Activated CD8-positive, alpha-beta T cell treated with anti-CD3 and anti-CD28 coated beads, Interleukin-2, amount 10 ng/mL, durations not matched to agents 7 days and 5 days (primary cell): ENCODE data around the gene SURF1. TPM values are rescaled to one million over a fixed set of nuclear protein-coding genes. Genes with fewer than 3 reads are reported as not detected.
"Not testable (repeated sequence)": the region's sequence is repeated elsewhere in the genome, so short reads cannot be mapped to it uniquely, and the experiment has no call there.

Experiments
- ATAC-seq: fragments of 150-1000 bp; cut with Tn5 transposase; one replicate; pipeline ENCODE4 v1.10.0; 2021; ENCODE audit warnings: moderate library complexity
- CTCF ChIA-PET: fragments of 350-600 bp; sonication (Branson Sonifier 250); formaldehyde crosslinking; loops from one replicate; lab custom pipeline; 2021; ENCODE audit warnings: antibody characterized with exemption; lab: Charles Lee
- POLR2A ChIA-PET: fragments of 350-600 bp; sonication (Branson Sonifier 250); formaldehyde crosslinking; loops from one replicate; lab custom pipeline; 2021; ENCODE audit warnings: antibody characterized with exemption; lab: Charles Lee
- DNase-seq: peaks from one replicate; pipeline ENCODE4 v3.0.0-alpha.2; 2020
- H3K27ac Mint-ChIP-seq: one replicate; pipeline ENCODE4 v1.8.0; 2021; ENCODE audit warnings: mild to moderate bottlenecking, mixed read lengths
- H3K27me3 Mint-ChIP-seq: one replicate; pipeline ENCODE4 v1.8.0; 2021; ENCODE audit warnings: low read depth, mixed read lengths
- H3K36me3 Mint-ChIP-seq: one replicate; pipeline ENCODE4 v1.8.0; 2021; ENCODE audit warnings: low read depth, mixed read lengths
- H3K4me1 Mint-ChIP-seq: one replicate; pipeline ENCODE4 v1.8.0; 2021; ENCODE audit warnings: low read depth, mixed read lengths
- H3K4me3 Mint-ChIP-seq: one replicate; pipeline ENCODE4 v1.8.0; 2021; ENCODE audit warnings: mild to moderate bottlenecking, mixed read lengths
- H3K9me3 Mint-ChIP-seq: one replicate; pipeline ENCODE4 v1.8.0; 2022; ENCODE audit warnings: mixed read lengths; ENCODE audit not compliant: insufficient read depth
- total RNA-seq, 2 experiments: library from RNA; stranded (reverse); gene quantifications; one replicate each; pipeline ENCODE4 v1.2.3, GENCODE V29; 2021

SURF1 gene
- total RNA-seq, 2 experiments from 2014 or later, result 37.4 to 39.1 TPM

- H3K36me3 Mint-ChIP-seq, result peaks cover 66% of the 10 kb centered on the region
- no peak for ATAC-seq
- ChIA-PET CTCF (interaction anchor here (3.9 kb wide), 1 partner anchor 29 kb away, joined by 21 read pairs; no protein-coding TSS in a partner anchor), POLR2A (interaction anchor here (0.9 kb wide), 2 partner anchors 9 to 28 kb away, joined by 4 read pairs; no protein-coding TSS in a partner anchor)
- H3K4me1 Mint-ChIP-seq, result peaks cover 55% of the 10 kb centered on the region
- H3K27me3 Mint-ChIP-seq, result no peaks in the 10 kb centered on the region
- no peak overlapping the region for H3K4me3 Mint-ChIP-seq
- no peak for DNase-seq
- no peak overlapping the region for H3K27ac Mint-ChIP-seq
- H3K9me3 Mint-ChIP-seq, result no peaks in the 10 kb centered on the region
Observed at GRCh38 chr9:133342570-133342969, 13.7 kb downstream of the SURF1 start.

DNA sequence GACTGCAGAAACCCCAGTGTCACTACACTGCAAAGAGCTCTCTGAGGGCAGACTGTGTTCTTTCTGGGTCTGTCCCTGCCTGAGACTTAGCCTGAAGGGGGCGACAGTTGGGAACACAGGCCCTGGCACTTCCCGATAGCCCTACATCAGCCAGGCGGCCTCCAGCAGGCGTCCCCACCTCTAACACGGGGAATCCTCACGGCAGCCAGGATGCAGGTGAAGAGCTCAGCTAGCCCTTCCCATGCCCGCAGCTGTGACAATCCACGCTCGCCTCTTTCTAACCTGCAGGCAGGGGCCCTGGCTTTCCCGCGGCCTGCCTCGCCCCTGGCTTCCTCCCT, 14.2 kb downstream of the SURF1 start:
- ChIA-PET CTCF (interaction anchor here (0.7 to 3.9 kb wide), 2 partner anchors 20 to 29 kb away, joined by 3 to 21 read pairs; no protein-coding TSS in a partner anchor), POLR2A (interaction anchor here (0.9 kb wide), 1 partner anchor 29 kb away, joined by 4 read pairs; no protein-coding TSS in a partner anchor)
- Mint-ChIP-seq H3K4me1 (peaks cover 53% of the 10 kb centered on the region), H3K36me3 (peaks cover 65% of the 10 kb centered on the region), H3K27ac (peak overlapping the region; percentile 78), H3K9me3 (no peaks in the 10 kb centered on the region), H3K4me3 (no peak overlapping the region), H3K27me3 (no peaks in the 10 kb centered on the region)
- ATAC-seq (no peak), DNase-seq (no peak)

DNA sequence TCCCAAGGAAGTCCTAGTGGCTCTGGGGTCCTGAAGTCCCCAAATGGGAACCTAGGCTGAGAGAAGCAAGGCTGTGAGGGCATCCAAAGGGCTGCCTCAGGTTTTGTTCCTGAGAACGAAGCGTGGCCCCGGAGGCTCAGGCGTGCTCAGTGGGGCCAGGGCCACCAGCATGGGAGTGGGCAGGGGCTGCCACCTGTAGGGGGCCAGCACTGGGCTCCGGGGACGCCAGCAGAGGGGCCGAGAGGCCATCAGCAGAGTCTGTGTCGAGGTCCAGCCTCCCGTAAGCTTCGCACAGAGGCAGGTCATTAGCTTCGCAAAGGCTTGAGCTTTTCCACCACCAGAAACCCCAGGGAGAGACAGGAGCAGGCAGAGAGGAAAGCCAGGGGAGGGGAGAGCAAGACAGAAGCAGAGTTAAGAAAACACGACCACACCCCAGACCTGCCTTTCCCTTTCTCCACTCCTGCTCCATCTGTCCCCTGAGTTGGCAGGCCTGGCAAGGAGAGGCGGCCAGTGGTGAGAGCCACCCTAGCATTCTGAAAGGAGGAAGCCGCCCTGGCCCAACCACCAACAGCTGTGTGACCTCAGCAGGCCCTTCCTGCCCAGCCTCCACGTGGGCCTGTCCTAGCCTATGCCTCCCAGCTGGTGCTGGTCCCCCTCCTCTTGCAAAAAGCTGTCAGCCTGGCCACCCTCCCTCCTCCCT, 14.8 kb downstream of the SURF1 start:
- ATAC-seq (no peak), DNase-seq (no peak)
- no peaks in the 10 kb centered on the region for H3K9me3 Mint-ChIP-seq
- H3K27ac Mint-ChIP-seq, result peak overlapping the region; percentile 78
- H3K4me1 Mint-ChIP-seq, result peaks cover 53% of the 10 kb centered on the region
- H3K36me3 Mint-ChIP-seq, result peaks cover 61% of the 10 kb centered on the region
- no peak overlapping the region for H3K4me3 Mint-ChIP-seq
- POLR2A ChIA-PET, result interaction anchor here (0.9 kb wide), 1 partner anchor 29 kb away, joined by 4 read pairs; no protein-coding TSS in a partner anchor
- CTCF ChIA-PET, result interaction anchor here (0.7 to 3.9 kb wide), 4 partner anchors 9 to 30 kb away, joined by 3 to 21 read pairs (median 4); no protein-coding TSS in a partner anchor
- H3K27me3 Mint-ChIP-seq, result no peaks in the 10 kb centered on the region

DNA sequence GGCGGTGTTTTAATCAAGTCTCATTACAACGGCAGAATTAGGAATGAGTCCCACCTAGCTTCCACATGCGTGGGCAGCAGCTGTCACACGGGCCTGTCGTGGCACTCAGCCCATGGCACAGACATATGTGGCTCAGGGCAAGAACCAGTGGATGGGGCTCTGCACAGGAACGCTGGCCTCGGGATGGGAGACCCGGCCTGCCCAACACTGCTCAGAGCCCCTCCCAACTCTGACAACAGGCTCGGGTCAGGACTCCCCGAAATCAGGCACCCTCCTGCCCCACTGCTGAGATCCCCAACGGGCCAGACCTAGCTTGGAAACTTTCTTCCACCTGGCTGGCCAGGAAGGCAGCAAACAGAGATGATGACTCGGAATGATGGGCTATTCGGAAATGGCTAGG, 15.4 kb downstream of the SURF1 start:
- ATAC-seq, result no peak
- ChIA-PET POLR2A (interaction anchor here (1.6 kb wide), 1 partner anchor 30 kb away, joined by 6 read pairs; no protein-coding TSS in a partner anchor), CTCF (interaction anchor here (1.0 to 3.9 kb wide), 6 partner anchors 10 to 31 kb away, joined by 3 to 21 read pairs (median 6); partner anchors contain the start of genes SURF1 and SURF2)
- Mint-ChIP-seq H3K9me3 (no peaks in the 10 kb centered on the region), H3K4me1 (peaks cover 53% of the 10 kb centered on the region), H3K27me3 (no peaks in the 10 kb centered on the region), H3K4me3 (peak overlapping the region; percentile 31), H3K27ac (peak overlapping the region; percentile 90), H3K36me3 (peaks cover 61% of the 10 kb centered on the region)
- no peak for DNase-seq

DNA sequence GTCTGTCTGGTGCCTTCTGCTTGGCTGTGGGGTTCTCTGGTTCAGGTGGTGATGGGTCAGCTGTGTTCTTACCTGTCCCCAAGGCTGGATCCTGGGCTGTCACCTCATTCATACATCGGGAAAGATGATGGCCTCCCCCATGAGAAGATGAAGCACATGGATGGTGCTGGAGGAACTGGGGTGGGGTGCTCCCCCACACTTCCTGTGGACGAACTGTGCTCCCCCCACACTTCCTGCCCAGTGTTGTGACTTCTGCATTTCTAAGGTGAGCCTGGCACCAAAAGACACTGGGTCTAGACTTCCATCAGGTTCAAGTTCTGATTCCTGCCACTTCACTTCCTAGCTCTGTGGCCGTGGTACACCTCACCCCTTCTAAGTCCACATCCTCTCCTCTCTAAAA, 16.0 kb downstream of the SURF1 start:
- H3K36me3 Mint-ChIP-seq, result peaks cover 64% of the 10 kb centered on the region

GRCh38 chr9:133339641-133340040, 16.6 kb downstream of the SURF1 start:
- peaks cover 67% of the 10 kb centered on the region for H3K36me3 Mint-ChIP-seq
- CTCF ChIA-PET, result interaction anchor here (0.9 to 2.3 kb wide), 9 partner anchors 9 to 318 kb away, joined by 3 to 9 read pairs (median 4); partner anchors contain the start of genes MED22, RPL7A, SURF1 and SURF2
- ATAC-seq (no peak), DNase-seq (no peak)
- peak overlapping the region; percentile 90 for H3K27ac Mint-ChIP-seq
- H3K9me3 Mint-ChIP-seq, result no peaks in the 10 kb centered on the region
- no peak overlapping the region for H3K4me3 Mint-ChIP-seq
- H3K4me1 Mint-ChIP-seq, result peaks cover 59% of the 10 kb centered on the region
- no peaks in the 10 kb centered on the region for H3K27me3 Mint-ChIP-seq
- POLR2A ChIA-PET, result interaction anchor here (1.1 to 2.0 kb wide), 5 partner anchors 10 to 32 kb away, joined by 3 to 16 read pairs (median 6); partner anchors contain the start of genes MED22, RPL7A, SURF1 and SURF2

More for the DNA sequence above, 16.0 kb downstream of the SURF1 start:
- Mint-ChIP-seq H3K27ac (peak overlapping the region; percentile 90), H3K27me3 (no peaks in the 10 kb centered on the region), H3K4me1 (peaks cover 56% of the 10 kb centered on the region), H3K4me3 (peak overlapping the region; percentile 31), H3K9me3 (no peaks in the 10 kb centered on the region)
- peak; percentile 42 for DNase-seq
- CTCF ChIA-PET, result interaction anchor here (0.9 to 2.3 kb wide), 12 partner anchors 8 to 318 kb away, joined by 3 to 9 read pairs (median 4); partner anchors contain the start of genes MED22, RPL7A, SURF1 and SURF2
- POLR2A ChIA-PET, result interaction anchor here (1.1 to 2.0 kb wide), 5 partner anchors 9 to 32 kb away, joined by 3 to 16 read pairs (median 6); partner anchors contain the start of genes MED22, RPL7A, SURF1 and SURF2
- ATAC-seq, result no peak

- peaks cover 76% of the 10 kb centered on the region for H3K36me3 Mint-ChIP-seq
Observed at GRCh38 chr9:133335924-133336811, 20.1 kb downstream of the SURF1 start, which contains the start of gene SURF6. TSS of gene SURF6 (minus strand) at chr9:133336188. CDS start at chr9:133336132, 56 bp downstream.

GRCh38 chr9:133334888-133335287, 21.4 kb downstream of the SURF1 start:
- CTCF ChIA-PET, result interaction anchor here (0.6 to 2.4 kb wide), 7 partner anchors 21 to 148 kb away, joined by 3 to 13 read pairs (median 4); partner anchors contain the start of genes SURF1 and SURF2
- Mint-ChIP-seq H3K4me3 (peak overlapping the region; percentile 97), H3K36me3 (peaks cover 72% of the 10 kb centered on the region), H3K4me1 (peaks cover 50% of the 10 kb centered on the region), H3K27ac (peak overlapping the region; percentile 96)
- not testable (repeated sequence) for DNase-seq, ATAC-seq, H3K9me3 Mint-ChIP-seq, H3K27me3 Mint-ChIP-seq
- POLR2A ChIA-PET, result interaction anchor here (0.9 to 3.8 kb wide), 3 partner anchors 14 to 39 kb away, joined by 5 to 21 read pairs (median 7); partner anchors contain the start of genes MED22 and RPL7A

More at GRCh38 chr9:133335924-133336811, 20.1 kb downstream of the SURF1 start, which contains the start of gene SURF6:
- H3K9me3 Mint-ChIP-seq, result no peaks in the 10 kb centered on the region
- peaks cover 61% of the 10 kb centered on the region for H3K4me1 Mint-ChIP-seq
- peak within 1 kb of the TSS; percentile 97 for H3K4me3 Mint-ChIP-seq
- ATAC-seq (peak; percentile 91), DNase-seq (peak; percentile 94)
- POLR2A ChIA-PET, result interaction anchor here (1.8 to 3.8 kb wide), 2 partner anchors 12 to 38 kb away, joined by 7 to 21 read pairs; partner anchors contain the start of genes MED22 and RPL7A
- peak within 1 kb of the TSS; percentile 96 for H3K27ac Mint-ChIP-seq
- CTCF ChIA-PET, result interaction anchor here (1.9 to 2.4 kb wide), 2 partner anchors 35 to 150 kb away, joined by 12 to 13 read pairs; no protein-coding TSS in a partner anchor
- H3K27me3 Mint-ChIP-seq, result no peaks in the 10 kb centered on the region

GRCh38 chr9:133334161-133334560, 22.1 kb downstream of the SURF1 start:
- Mint-ChIP-seq H3K27ac (peak overlapping the region; percentile 32), H3K4me3 (peak overlapping the region; percentile 97)

GRCh38 chr9:133333566-133333965, 22.7 kb downstream of the SURF1 start:
- CTCF ChIA-PET, result interaction anchor here (1.2 to 2.4 kb wide), 2 partner anchors 29 to 37 kb away, joined by 3 to 12 read pairs; no protein-coding TSS in a partner anchor
- ATAC-seq (no peak), DNase-seq (no peak)
- POLR2A ChIA-PET, result interaction anchor here (0.8 to 3.8 kb wide), 2 partner anchors 15 to 37 kb away, joined by 3 to 21 read pairs; partner anchors contain the start of genes MED22 and RPL7A
- Mint-ChIP-seq H3K27me3 (no peaks in the 10 kb centered on the region), H3K36me3 (peaks cover 65% of the 10 kb centered on the region), H3K9me3 (no peaks in the 10 kb centered on the region), H3K27ac (peak overlapping the region; percentile 32), H3K4me3 (no peak overlapping the region), H3K4me1 (peaks cover 37% of the 10 kb centered on the region)

More at GRCh38 chr9:133334161-133334560, 22.1 kb downstream of the SURF1 start:
- Mint-ChIP-seq H3K27me3 (no peaks in the 10 kb centered on the region), H3K4me1 (peaks cover 42% of the 10 kb centered on the region), H3K9me3 (no peaks in the 10 kb centered on the region), H3K36me3 (peaks cover 67% of the 10 kb centered on the region)
- ChIA-PET CTCF (interaction anchor here (0.9 to 2.4 kb wide), 6 partner anchors 22 to 148 kb away, joined by 3 to 13 read pairs (median 6); partner anchors contain the start of genes SURF1 and SURF2), POLR2A (interaction anchor here (0.9 to 3.8 kb wide), 3 partner anchors 14 to 40 kb away, joined by 5 to 21 read pairs (median 7); partner anchors contain the start of genes MED22 and RPL7A)
- ATAC-seq (no peak), DNase-seq (no peak)
